HEK293 (cell line): Measurements from ENCODE around the gene ERG.

ENCODE experiments used
- CTCF ChIA-PET: fragments of 350-600 bp; formaldehyde crosslinking; extraction: SDS; loops from one replicate; lab custom pipeline; 2021; ENCODE audit warnings: antibody characterized with exemption; lab: Yijun Ruan, JAX
- POLR2A ChIA-PET: fragments of 300-600 bp; formaldehyde crosslinking; extraction: SDS; loops from one replicate; lab custom pipeline; 2020; ENCODE audit warnings: antibody characterized with exemption, inconsistent platforms; lab: Yijun Ruan, JAX
- H3K27ac ChIP-seq: fragments of 200-500 bp; sonication (Bioruptor generic); 2 replicates; pipeline ENCODE4 v1.5.1; 2014; ENCODE audit warnings: low read depth, low read length, control low read depth, inconsistent platforms; ENCODE audit errors: extremely low read depth
- H3K36me3 ChIP-seq, 2 experiments: fragments of 200-500 bp in 1 of 2; sonication (Bioruptor generic) in 1 of 2; 1 replicate in 1 of 2; 2 replicates in 1 of 2; pipeline ENCODE4 v1.5.1; 2014 to 2017; ENCODE audit warnings: inconsistent platforms in 2 of 2, low read length in 2 of 2; ENCODE audit not compliant: control insufficient read depth in 2 of 2, insufficient read depth in 1 of 2
- H3K4me1 ChIP-seq: fragments of 200-500 bp; sonication (Bioruptor generic); 2 replicates; pipeline ENCODE4 v1.5.1; 2014; ENCODE audit warnings: mild to moderate bottlenecking, low read length, inconsistent platforms; ENCODE audit not compliant: control insufficient read depth, insufficient read depth
- H3K4me3 ChIP-seq: 2 replicates; pipeline ENCODE4 v1.5.1; 2011; ENCODE audit warnings: low read depth, mild to moderate bottlenecking, control low read depth, low read length, moderate library complexity
- H3K9me3 ChIP-seq: fragments of 200-500 bp; sonication (Bioruptor generic); 2 replicates; pipeline ENCODE4 v1.5.1; 2014; ENCODE audit warnings: low read depth, low read length, inconsistent platforms; ENCODE audit not compliant: control insufficient read depth, insufficient read depth
- GLIS2 ChIP-seq: fragments of 450-650 bp; formaldehyde crosslinking; IDR thresholded peaks from 2 replicates; pipeline ENCODE4 v1.5.1; 2016; ENCODE audit warnings: missing biosample characterization, missing genetic modification characterization
- KLF9 ChIP-seq: fragments of 450-650 bp; formaldehyde crosslinking; IDR thresholded peaks from 2 replicates; pipeline ENCODE4 v1.5.1; 2016; ENCODE audit warnings: missing biosample characterization, missing genetic modification characterization, low read depth
- MYNN ChIP-seq: fragments of 450-650 bp; formaldehyde crosslinking; IDR thresholded peaks from 2 replicates; pipeline ENCODE4 v1.5.1; 2016; ENCODE audit warnings: missing biosample characterization, missing genetic modification characterization, borderline replicate concordance
- TCF7L2 ChIP-seq: IDR thresholded peaks from 2 replicates; pipeline ENCODE4 v1.6.1; 2011; ENCODE audit warnings: low read depth, mild to moderate bottlenecking, inconsistent platforms, low read length, moderate library complexity, borderline replicate concordance
- ZBTB1 ChIP-seq: fragments of 450-650 bp; formaldehyde crosslinking; IDR thresholded peaks from 2 replicates; pipeline ENCODE4 v1.5.1; 2016; ENCODE audit warnings: missing biosample characterization, missing genetic modification characterization
- ZNF10 ChIP-seq: fragments of 450-650 bp; formaldehyde crosslinking; IDR thresholded peaks from 2 replicates; pipeline ENCODE4 v1.5.1; 2017; ENCODE audit warnings: missing biosample characterization, missing genetic modification characterization
- ZNF138 ChIP-seq: fragments of 450-650 bp; formaldehyde crosslinking; IDR thresholded peaks from 2 replicates; pipeline ENCODE4 v1.5.1; 2016; ENCODE audit warnings: missing biosample characterization, missing genetic modification characterization, borderline replicate concordance
- ZNF157 ChIP-seq: fragments of 450-650 bp; formaldehyde crosslinking; IDR thresholded peaks from 2 replicates; pipeline ENCODE4 v1.5.1; 2016; ENCODE audit warnings: missing biosample characterization, missing genetic modification characterization
- ZNF211 ChIP-seq: fragments of 450-650 bp; formaldehyde crosslinking; IDR thresholded peaks from 2 replicates; pipeline ENCODE4 v1.5.1; 2016; ENCODE audit warnings: low read depth, missing biosample characterization, missing genetic modification characterization
- ZNF221 ChIP-seq: fragments of 450-650 bp; formaldehyde crosslinking; IDR thresholded peaks from 2 replicates; pipeline ENCODE4 v1.5.1; 2017; ENCODE audit warnings: missing biosample characterization, missing genetic modification characterization, borderline replicate concordance
- ZNF24 ChIP-seq: fragments of 450-650 bp; formaldehyde crosslinking; IDR thresholded peaks from 2 replicates; pipeline ENCODE4 v1.5.1; 2016; ENCODE audit warnings: missing biosample characterization, missing genetic modification characterization
- ZNF37A ChIP-seq: fragments of 450-650 bp; IDR thresholded peaks from 2 replicates; pipeline ENCODE4 v1.5.1; 2018; ENCODE audit warnings: missing biosample characterization, missing genetic modification characterization
- ZNF416 ChIP-seq: fragments of 450-650 bp; formaldehyde crosslinking; IDR thresholded peaks from 2 replicates; pipeline ENCODE4 v1.5.1; 2016; ENCODE audit warnings: missing biosample characterization, missing genetic modification characterization
- ZNF473 ChIP-seq: fragments of 450-650 bp; formaldehyde crosslinking; IDR thresholded peaks from 2 replicates; pipeline ENCODE4 v1.5.1; 2017; ENCODE audit warnings: missing biosample characterization, missing genetic modification characterization
- ZNF558 ChIP-seq: fragments of 450-650 bp; formaldehyde crosslinking; IDR thresholded peaks from 2 replicates; pipeline ENCODE4 v1.5.1; 2016; ENCODE audit warnings: missing biosample characterization, missing genetic modification characterization
- ZNF610 ChIP-seq: fragments of 450-650 bp; formaldehyde crosslinking; IDR thresholded peaks from 2 replicates; pipeline ENCODE4 v1.5.1; 2016; ENCODE audit warnings: missing biosample characterization, missing genetic modification characterization, borderline replicate concordance
- ZNF660 ChIP-seq: fragments of 450-650 bp; IDR thresholded peaks from 2 replicates; pipeline ENCODE4 v1.5.1; 2018; ENCODE audit warnings: missing biosample characterization, mild to moderate bottlenecking, missing genetic modification characterization
- ZNF747 ChIP-seq: fragments of 450-650 bp; formaldehyde crosslinking; IDR thresholded peaks from 2 replicates; pipeline ENCODE4 v1.5.1; 2016; ENCODE audit warnings: missing biosample characterization, missing genetic modification characterization
- ZNF768 ChIP-seq: fragments of 450-650 bp; formaldehyde crosslinking; IDR thresholded peaks from 2 replicates; pipeline ENCODE4 v1.5.1; 2018; ENCODE audit warnings: missing biosample characterization, mild to moderate bottlenecking, missing genetic modification characterization
- ZXDB ChIP-seq: fragments of 450-650 bp; formaldehyde crosslinking; IDR thresholded peaks from 2 replicates; pipeline ENCODE4 v1.5.1; 2016; ENCODE audit warnings: missing biosample characterization, missing genetic modification characterization
- TF ChIP-seq, protein P1 (sequence below): fragments of 450-650 bp; formaldehyde crosslinking; IDR thresholded peaks from 2 replicates; pipeline ENCODE4; 2016; ENCODE audit warnings: missing biosample characterization, missing genetic modification characterization
- TF ChIP-seq, protein P2 (sequence below): fragments of 450-650 bp; formaldehyde crosslinking; IDR thresholded peaks from 2 replicates; pipeline ENCODE4 v1.5.1; 2016; ENCODE audit warnings: missing biosample characterization, missing genetic modification characterization

The ERG gene

DNA sequence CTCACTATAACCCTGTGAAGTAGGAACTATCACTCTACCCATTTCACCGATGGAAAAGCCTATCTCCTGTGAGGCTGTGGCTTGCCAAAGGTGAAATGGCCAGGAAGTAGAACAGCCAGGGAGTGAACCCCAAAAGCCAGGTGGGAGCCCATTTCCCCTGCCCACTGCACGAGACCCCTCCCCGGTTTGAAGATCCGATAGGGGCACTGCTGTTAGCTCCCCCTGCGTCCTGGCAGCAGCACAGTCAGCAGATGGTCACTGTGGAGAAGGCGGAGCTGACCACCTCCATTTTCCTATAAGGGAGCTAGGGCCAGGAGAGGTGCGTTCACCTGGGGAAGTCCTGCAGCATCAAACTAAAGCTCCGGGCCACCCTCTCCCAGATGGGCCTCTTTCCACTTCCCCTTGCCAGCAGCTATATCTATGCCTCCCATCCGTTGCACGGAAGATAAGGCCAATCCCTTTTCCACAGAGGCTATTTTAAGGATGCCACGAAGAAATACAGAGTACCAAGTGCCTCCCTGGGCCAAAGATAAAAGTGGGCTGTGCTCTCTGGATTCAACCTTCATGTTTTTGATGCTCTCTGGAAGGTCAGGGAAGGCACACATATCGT is 7.8 kb downstream of the ERG start:
- no peak overlapping the region for H3K27ac ChIP-seq
- TF ChIP-seq ZNF473, result no peak
- TF ChIP-seq ZNF747 (tag by site-specific recombination), result no peak
- TF ChIP-seq ZNF157 (tag by site-specific recombination), result no peak
- CTCF ChIA-PET, result interaction anchor here (0.9 kb wide), 1 partner anchor 15 kb away, joined by 3 read pairs; no protein-coding TSS in a partner anchor
- POLR2A ChIA-PET, result no interaction called here
- H3K9me3 ChIP-seq, result no peaks in the 10 kb centered on the region
- no peak overlapping the region for H3K4me3 ChIP-seq
- no peaks in the 10 kb centered on the region for H3K36me3 ChIP-seq
- peaks cover 15% of the 10 kb centered on the region; the same call in 1 of the 2 replicates for H3K4me1 ChIP-seq

- no peaks in the 10 kb centered on the region for H3K36me3 ChIP-seq
- CTCF ChIA-PET, result interaction anchor here (0.9 kb wide), 1 partner anchor 16 kb away, joined by 3 read pairs; no protein-coding TSS in a partner anchor
- H3K9me3 ChIP-seq, result no peaks in the 10 kb centered on the region
- H3K4me1 ChIP-seq, result peaks cover 15% of the 10 kb centered on the region; the same call in 1 of the 2 replicates
- no peak overlapping the region for H3K27ac ChIP-seq
- TF ChIP-seq ZNF610 (tag by site-specific recombination), result no peak
- no peak for TF ChIP-seq ZNF660
- TF ChIP-seq ZNF558 (tag by site-specific recombination), result no peak
- TF ChIP-seq ZNF24 (tag by site-specific recombination), result no peak
- TF ChIP-seq GLIS2, result no peak
- no peak for TF ChIP-seq MYNN (tag by site-specific recombination)
- no peak for TF ChIP-seq ZNF768 (tag by site-specific recombination)
- TF ChIP-seq, protein P1, sequence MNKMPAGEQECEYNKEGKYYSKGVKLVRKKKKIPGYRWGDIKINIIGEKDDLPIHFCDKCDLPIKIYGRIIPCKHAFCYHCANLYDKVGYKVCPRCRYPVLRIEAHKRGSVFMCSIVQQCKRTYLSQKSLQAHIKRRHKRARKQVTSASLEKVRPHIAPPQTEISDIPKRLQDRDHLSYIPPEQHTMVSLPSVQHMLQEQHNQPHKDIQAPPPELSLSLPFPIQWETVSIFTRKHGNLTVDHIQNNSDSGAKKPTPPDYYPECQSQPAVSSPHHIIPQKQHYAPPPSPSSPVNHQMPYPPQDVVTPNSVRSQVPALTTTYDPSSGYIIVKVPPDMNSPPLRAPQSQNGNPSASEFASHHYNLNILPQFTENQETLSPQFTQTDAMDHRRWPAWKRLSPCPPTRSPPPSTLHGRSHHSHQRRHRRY (tag by site-specific recombination), result no peak
- no peak for TF ChIP-seq ZNF416 (tag by site-specific recombination)
- TF ChIP-seq TCF7L2, result no peak
- TF ChIP-seq ZNF138 (tag by site-specific recombination), result no peak
- no peak for TF ChIP-seq ZNF221 (tag by site-specific recombination)
- TF ChIP-seq KLF9 (tag by site-specific recombination), result no peak
- TF ChIP-seq ZNF211 (tag by site-specific recombination), result no peak
- no peak overlapping the region for H3K4me3 ChIP-seq
- POLR2A ChIA-PET, result no interaction called here
These were observed 8.5 kb downstream of the ERG start for GRCh38 chr21:38489729-38490128.

GRCh38 chr21:38489271-38489652 is 9.0 kb downstream of the ERG start:
- no peaks in the 10 kb centered on the region for H3K9me3 ChIP-seq
- H3K36me3 ChIP-seq, result no peaks in the 10 kb centered on the region
- no peak overlapping the region for H3K4me3 ChIP-seq
- CTCF ChIA-PET, result interaction anchor here (1.3 kb wide), 1 partner anchor 777 kb away, joined by 3 read pairs; no protein-coding TSS in a partner anchor
- H3K27ac ChIP-seq, result no peak overlapping the region
- POLR2A ChIA-PET, result no interaction called here
- H3K4me1 ChIP-seq, result peaks cover 15% of the 10 kb centered on the region; the same call in 1 of the 2 replicates
- no peak for TF ChIP-seq ZNF10 (tag by site-specific recombination)
- TF ChIP-seq ZBTB1 (tag by site-specific recombination), result no peak
- TF ChIP-seq, protein P1 (tag by site-specific recombination), result no peak
- TF ChIP-seq KLF9 (tag by site-specific recombination), result no peak
- no peak for TF ChIP-seq ZNF558 (tag by site-specific recombination)
- TF ChIP-seq, protein P2, sequence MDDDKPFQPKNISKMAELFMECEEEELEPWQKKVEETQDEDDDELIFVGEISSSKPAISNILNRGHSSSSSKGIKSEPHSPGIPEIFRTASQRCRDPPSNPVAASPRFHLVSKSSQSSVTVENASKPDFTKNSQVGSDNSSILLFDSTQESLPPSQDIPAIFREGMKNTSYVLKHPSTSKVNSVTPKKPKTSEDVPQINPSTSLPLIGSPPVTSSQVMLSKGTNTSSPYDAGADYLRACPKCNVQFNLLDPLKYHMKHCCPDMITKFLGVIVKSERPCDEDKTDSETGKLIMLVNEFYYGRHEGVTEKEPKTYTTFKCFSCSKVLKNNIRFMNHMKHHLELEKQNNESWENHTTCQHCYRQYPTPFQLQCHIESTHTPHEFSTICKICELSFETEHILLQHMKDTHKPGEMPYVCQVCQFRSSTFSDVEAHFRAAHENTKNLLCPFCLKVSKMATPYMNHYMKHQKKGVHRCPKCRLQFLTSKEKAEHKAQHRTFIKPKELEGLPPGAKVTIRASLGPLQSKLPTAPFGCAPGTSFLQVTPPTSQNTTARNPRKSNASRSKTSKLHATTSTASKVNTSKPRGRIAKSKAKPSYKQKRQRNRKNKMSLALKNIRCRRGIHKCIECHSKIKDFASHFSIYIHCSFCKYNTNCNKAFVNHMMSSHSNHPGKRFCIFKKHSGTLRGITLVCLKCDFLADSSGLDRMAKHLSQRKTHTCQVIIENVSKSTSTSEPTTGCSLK (tag by site-specific recombination), result no peak
- TF ChIP-seq ZNF37A (tag by site-specific recombination), result no peak
- no peak for TF ChIP-seq ZXDB (tag by site-specific recombination)
- no peak for TF ChIP-seq ZNF768 (tag by site-specific recombination)
